HEK293T (cell line): ENCODE data around the gene SYNPO2.

Experiments used
- ELF4 ChIP-seq: fragments of 450-650 bp; IDR thresholded peaks from 2 replicates; pipeline ENCODE4 v1.6.1; 2017; ENCODE audit warnings: antibody characterized with exemption
- FOXK2 ChIP-seq: fragments of 450-650 bp; IDR thresholded peaks from 2 replicates; pipeline ENCODE4 v1.6.1; 2016; ENCODE audit warnings: mild to moderate bottlenecking
- SP1 ChIP-seq: fragments of 450-650 bp; IDR thresholded peaks from 2 replicates; pipeline ENCODE4 v1.6.1; 2017
- SUZ12 ChIP-seq: fragments of 450-650 bp; IDR thresholded peaks from 2 replicates; pipeline ENCODE4 v1.6.1; 2016; ENCODE audit warnings: mild to moderate bottlenecking

- no peak for TF ChIP-seq SUZ12
- TF ChIP-seq SP1 = no peak
- no peak for TF ChIP-seq FOXK2
- no peak for TF ChIP-seq ELF4
These were observed 91.1 kb downstream of the SYNPO2 start for GRCh38 chr4:118979712-118980111.
